Fibroblast of lung (primary cell): ENCODE measurements around the gene PTCRA.

Source experiments
- CTCF ChIP-seq, 2 donors: IDR thresholded peaks in 1 of 2; conservative IDR thresholded peaks in 1 of 2; 1 replicate in 1 of 2; 2 replicates in 1 of 2; pipeline ENCODE4 v1.5.1; 2011 to 2012; ENCODE audit warnings: low read length in 2 of 2, control low read depth in 1 of 2, inconsistent platforms in 1 of 2, low read depth in 1 of 2, mild to moderate bottlenecking in 1 of 2
- EZH2 ChIP-seq: IDR thresholded peaks from 2 replicates; pipeline ENCODE4 v1.5.1; 2012; ENCODE audit warnings: low read length, control low read depth, mild to moderate bottlenecking; ENCODE audit errors: missing control alignments

DNA sequence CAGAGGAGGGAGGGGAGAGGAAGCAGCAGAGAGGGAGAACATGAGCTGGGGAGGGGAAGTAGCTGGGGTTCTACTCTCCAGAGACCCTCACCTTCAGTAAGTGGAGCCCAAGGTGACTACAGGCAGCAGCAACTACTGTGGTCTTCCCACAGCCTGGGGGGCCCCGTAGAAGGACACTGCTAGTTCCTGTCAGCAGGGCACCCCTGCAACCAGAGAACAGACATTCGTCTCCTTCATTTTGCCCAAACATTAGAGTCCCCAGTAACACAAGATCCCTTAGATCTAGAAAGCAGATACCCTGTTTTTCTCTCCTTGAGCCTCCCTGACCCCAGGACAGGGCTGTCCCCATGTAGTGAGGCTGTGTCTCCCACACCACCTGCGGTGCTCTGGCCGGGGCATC lies 52.9 kb downstream of the PTCRA start:
- no peak for TF ChIP-seq CTCF (conservative IDR thresholded peaks at IDR 0.05 in 1 of 2, IDR thresholded peaks at IDR 0.05 in 1 of 2; ENCODE audit: low read depth in 1 of 2, low read length in 2 of 2)
- no peak for TF ChIP-seq EZH2
